ENCODE measurements around the gene CSTF2. TPM values are rescaled to one million over a fixed set of nuclear protein-coding genes. Genes with fewer than 3 reads are reported as not detected.

Gene CSTF2
- total RNA-seq: 15.7 and 18.4 TPM in 2 replicates

DNA sequence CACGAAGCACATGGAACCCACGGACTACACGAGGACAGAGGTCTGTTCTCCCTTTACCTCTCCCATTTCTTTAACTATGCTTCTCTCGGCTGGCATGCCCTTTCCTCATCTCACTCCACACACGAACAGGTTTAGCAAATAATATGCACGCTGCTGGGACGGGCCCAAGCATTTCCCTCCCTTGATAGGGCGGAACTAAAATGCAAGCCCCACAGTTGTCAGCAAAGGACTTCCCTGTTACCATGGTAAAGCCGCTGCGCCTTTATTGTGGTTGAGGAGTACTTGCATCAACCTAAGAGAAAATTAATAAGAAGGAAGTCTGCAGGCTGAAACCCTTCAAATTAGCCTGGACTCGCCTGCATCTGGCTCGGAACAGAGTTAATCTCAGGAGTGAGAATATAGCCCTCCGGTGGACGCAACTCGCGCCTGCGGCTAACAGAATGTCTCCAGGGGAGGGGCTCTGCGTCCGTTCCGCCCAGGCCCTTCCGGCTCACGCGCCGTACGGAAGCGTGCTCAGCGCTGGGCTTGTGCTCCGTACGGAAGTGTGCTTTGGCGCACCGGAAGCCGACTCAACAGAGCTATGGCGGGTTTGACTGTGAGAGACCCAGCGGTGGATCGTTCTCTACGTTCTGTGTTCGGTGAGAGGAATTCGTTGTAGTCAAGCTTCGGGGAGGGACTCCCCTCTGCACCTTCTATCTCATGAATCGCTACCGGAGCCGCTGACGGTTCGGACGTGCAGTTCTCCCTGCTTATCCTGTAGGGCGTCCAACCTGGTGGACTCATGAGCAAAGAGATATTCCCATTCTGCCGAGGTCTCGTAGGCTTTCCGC lies at the start of gene CSTF2:
Gene CSTF2 (plus strand): TSS at position 555 of the 830 bp plus-strand sequence. CDS start 26 bp downstream, at position 581.

GRCh38 chrX:100874325-100874724 lies 54.1 kb downstream of the CSTF2 start, which contains the start of gene NOX1:
NOX1 (minus strand) TSS chrX:100874359; CDS start chrX:100874139, 220 bp downstream.

Small RNA genes lying within 50 kb of the gene (small RNA-seq; reads per million reads assigned to genes)
- not detected for gene RF00411

Other genes starting within 250 kb of the CSTF2 start
- gene TNMD, start 235.5 kb upstream of the CSTF2 start, total RNA-seq: not detected in 2 replicates
- gene TSPAN6, start 183.6 kb upstream of the CSTF2 start, total RNA-seq: 41.9 and 63.0 TPM in 2 replicates
- 39.4 and 129 TPM in 2 replicates for gene SRPX2, start 176.2 kb upstream of the CSTF2 start, total RNA-seq
- gene SYTL4, start 88.3 kb upstream of the CSTF2 start, total RNA-seq: 8.8 and 11.5 TPM in 2 replicates
- not detected in 2 replicates for gene NOX1, start 54.0 kb downstream of the CSTF2 start, total RNA-seq
- gene XKRX, start 108.5 kb downstream of the CSTF2 start, total RNA-seq: under 0.01 and 0.29 TPM in 2 replicates
- not detected in 2 replicates for gene ARL13A, start 149.3 kb downstream of the CSTF2 start, total RNA-seq
- gene TRMT2B, start 231.7 kb downstream of the CSTF2 start, total RNA-seq: 21.2 and 26.7 TPM in 2 replicates

All from vein endothelial cell (primary cell).